ENCODE results near the gene C5AR1. TPM values are rescaled to one million over a fixed set of nuclear protein-coding genes. Genes with fewer than 3 reads are reported as not detected.

Gene C5AR1
- not detected in 2 replicates for total RNA-seq

GRCh38 chr19:47309608-47310007, at the start of gene C5AR1:
TSS of gene C5AR1 (plus strand) at chr19:47309861. CDS start at chr19:47309896, 35 bp downstream.

GRCh38 chr19:47274071-47274890, 35.4 kb upstream of the C5AR1 start, which contains the start of gene INAFM1:
TSS of gene INAFM1 (plus strand) at chr19:47274885. CDS start at chr19:47274920, 35 bp downstream.

GRCh38 chr19:47331931-47332547, 22.4 kb downstream of the C5AR1 start, which contains the start of gene C5AR2:
TSS of gene C5AR2 (plus strand) at chr19:47332175. CDS start at chr19:47340800, 8,625 bp downstream.

GRCh38 chr19:47348819-47349795, 39.4 kb downstream of the C5AR1 start, which contains the start of gene DHX34:
TSS of gene DHX34 (plus strand) at chr19:47349315. CDS start at chr19:47353031, 3,716 bp downstream.

Other genes with a start within 250 kb of the C5AR1 start
- gene ZC3H4, start 196.1 kb upstream of the C5AR1 start, total RNA-seq: 13.5 and 18.1 TPM in 2 replicates
- gene SAE1, start 179.0 kb upstream of the C5AR1 start, total RNA-seq: 177 and 236 TPM in 2 replicates
- 16.7 and 19.9 TPM in 2 replicates for gene BBC3, start 78.7 kb upstream of the C5AR1 start, total RNA-seq
- 13.1 and 25.7 TPM in 2 replicates for gene CCDC9, start 53.3 kb upstream of the C5AR1 start, total RNA-seq
- gene INAFM1, start 35.0 kb upstream of the C5AR1 start, total RNA-seq: 7.8 and 10.1 TPM in 2 replicates
- 0.18 TPM in 1 of 2 replicates, not detected in the other for gene C5AR2, start 22.3 kb downstream of the C5AR1 start, total RNA-seq
- gene DHX34, start 39.5 kb downstream of the C5AR1 start, total RNA-seq: 10.6 and 13.8 TPM in 2 replicates
- gene MEIS3, start 109.7 kb downstream of the C5AR1 start, total RNA-seq: 40.8 and 44.7 TPM in 2 replicates
- not detected in 2 replicates for gene SLC8A2, start 162.0 kb downstream of the C5AR1 start, total RNA-seq
- 5.5 and 8.1 TPM in 2 replicates for gene KPTN, start 174.4 kb downstream of the C5AR1 start, total RNA-seq
- gene NAPA, start 205.2 kb downstream of the C5AR1 start, total RNA-seq: 133 and 153 TPM in 2 replicates